PC-3 (cell line): ENCODE measurements around the gene TXNDC15. TPM values are rescaled to one million over a fixed set of nuclear protein-coding genes. Genes with fewer than 3 reads are reported as not detected.

Experiments
- ATAC-seq: fragments of 200-7000 bp; cut with Tn5 transposase; 2 replicates; pipeline ENCODE4 v1.9.1; 2020; ENCODE audit warnings: mild to moderate bottlenecking, moderate library complexity
- BruUV-seq: library from RNA; stranded (reverse); fragments of 400-500 nt; replicated peaks from 2 replicates; lab custom pipeline; 2021; lab: Mats Ljungman, UMichigan
- CTCF ChIA-PET: fragments of 300-600 bp; sonication (Branson Sonifier 250); formaldehyde crosslinking; loops from one replicate; lab custom pipeline; 2022; ENCODE audit warnings: antibody characterized with exemption; lab: Charles Lee
- POLR2A ChIA-PET: fragments of 300-600 bp; sonication (Branson Sonifier 250); formaldehyde crosslinking; loops from one replicate; lab custom pipeline; 2022; ENCODE audit warnings: antibody characterized with exemption; ENCODE audit not compliant: unreplicated experiment; lab: Charles Lee
- DNase-seq: peaks from one replicate; pipeline ENCODE4 v3.0.0-alpha.2; 2015
- H2AFZ ChIP-seq: fragments of 300-600 bp; sonication (generic); 2 replicates; pipeline ENCODE4 v1.6.0; 2016; ENCODE audit warnings: antibody characterized with exemption, low read length
- H3F3A ChIP-seq: fragments of 300-600 bp; sonication (generic); one replicate; pipeline ENCODE4 v1.6.0; 2017; ENCODE audit warnings: antibody characterized with exemption, low read length, control low read depth, mild to moderate bottlenecking; ENCODE audit not compliant: unreplicated experiment
- H3K27ac ChIP-seq: fragments of 300-600 bp; sonication (generic); 2 replicates; pipeline ENCODE4 v1.5.1; 2016; ENCODE audit warnings: mild to moderate bottlenecking, low read length
- H3K27me3 ChIP-seq: fragments of 300-600 bp; sonication (generic); 2 replicates; pipeline ENCODE4 v1.6.1; 2016; ENCODE audit warnings: low read length, mixed read lengths
- H3K36me3 ChIP-seq: fragments of 300-600 bp; sonication (generic); 2 replicates; pipeline ENCODE4 v1.6.1; 2016; ENCODE audit warnings: low read depth, mixed run types, low read length, mixed read lengths
- H3K4me1 ChIP-seq: fragments of 300-600 bp; sonication (generic); 2 replicates; pipeline ENCODE4 v1.5.1; 2016; ENCODE audit warnings: low read length; ENCODE audit not compliant: insufficient read depth
- H3K4me2 ChIP-seq: fragments of 300-600 bp; sonication (generic); 2 replicates; pipeline ENCODE4 v1.6.0; 2016; ENCODE audit warnings: low read length
- H3K4me3 ChIP-seq: fragments of 300-600 bp; sonication (generic); 2 replicates; pipeline ENCODE4 v1.5.1; 2016; ENCODE audit warnings: mild to moderate bottlenecking, low read length, mixed read lengths
- H3K79me2 ChIP-seq: fragments of 300-600 bp; sonication (generic); 2 replicates; pipeline ENCODE4 v1.6.1; 2017; ENCODE audit warnings: low read length, mixed read lengths
- H3K9ac ChIP-seq: fragments of 300-600 bp; sonication (generic); 2 replicates; pipeline ENCODE4 v1.6.0; 2016; ENCODE audit warnings: mild to moderate bottlenecking, low read length
- H3K9me2 ChIP-seq: fragments of 300-600 bp; sonication (generic); replicated peaks from 2 replicates; pipeline ENCODE4 v1.6.1; 2016; ENCODE audit warnings: mixed run types, low read length, mixed read lengths
- H3K9me3 ChIP-seq: fragments of 300-600 bp; sonication (generic); 2 replicates; pipeline ENCODE4 v1.6.1; 2016; ENCODE audit warnings: low read length, mixed read lengths
- H4K20me1 ChIP-seq: fragments of 300-600 bp; sonication (generic); 2 replicates; pipeline ENCODE4 v1.6.1; 2016; ENCODE audit warnings: low read length, mixed read lengths
- CTCF ChIP-seq: fragments of 300-600 bp; sonication (generic); conservative IDR thresholded peaks from 2 replicates; pipeline ENCODE4 v1.5.1; 2017; ENCODE audit warnings: antibody characterized with exemption, low read depth, mild to moderate bottlenecking, low read length
- EZH2 ChIP-seq: fragments of 300-600 bp; sonication (generic); IDR thresholded peaks from one replicate; pipeline ENCODE4 v1.6.1; 2017; ENCODE audit warnings: antibody characterized with exemption, mild to moderate bottlenecking, low read length; ENCODE audit not compliant: unreplicated experiment
- EZH2phosphoT487 ChIP-seq: fragments of 300-600 bp; sonication (generic); IDR thresholded peaks from 2 replicates; pipeline ENCODE4 v1.6.1; 2018; ENCODE audit warnings: mild to moderate bottlenecking, antibody characterized with exemption, low read length, borderline replicate concordance
- intact Hi-C: fragments of 100-400 bp; cut with micrococcal nuclease; formaldehyde crosslinking; loops from 2 replicates; pipeline ENCODE4 v1.9.0; 2023
- total RNA-seq: library from RNA; depleted of rRNA; stranded (reverse); fragments of >200 nt; gene quantifications from 2 replicates; pipeline ENCODE4 v1.2.3, GENCODE V29; 2014

TXNDC15 gene
- total RNA-seq, 1 experiment from 2014 or later, result 42.6 TPM

GRCh38 chr5:134935711-134936602, 61.8 kb downstream of the TXNDC15 start:
- Histone ChIP-seq H3K9me3 (no peaks in the 10 kb centered on the region), H3K79me2 (no peaks in the 10 kb centered on the region), H2AFZ (no peak overlapping the region), H3K9ac (no peak overlapping the region), H4K20me1 (no peaks in the 10 kb centered on the region), H3K27me3 (no peaks in the 10 kb centered on the region), H3K9me2 (no peaks in the 10 kb centered on the region), H3F3A (no peaks in the 10 kb centered on the region), H3K4me1 (no peaks in the 10 kb centered on the region), H3K27ac (no peak overlapping the region), H3K36me3 (no peaks in the 10 kb centered on the region; the same call in 1 of the 2 replicates), H3K4me3 (no peak overlapping the region), H3K4me2 (no peak overlapping the region)
- intact Hi-C loops, result no loop called here
- POLR2A ChIA-PET, result no interaction called here
- no peak for TF ChIP-seq EZH2
- no peak for TF ChIP-seq CTCF
- no peak for TF ChIP-seq EZH2phosphoT487
- no TSS peak for BruUV-seq
- no peak for ATAC-seq
- CTCF ChIA-PET, result no interaction called here
- DNase-seq, result no peak

GRCh38 chr5:134937526-134937925, 63.4 kb downstream of the TXNDC15 start:
- Histone ChIP-seq H2AFZ (no peak overlapping the region), H3K4me3 (no peak overlapping the region), H3K4me2 (no peak overlapping the region), H4K20me1 (no peaks in the 10 kb centered on the region), H3K9me3 (no peaks in the 10 kb centered on the region), H3F3A (no peaks in the 10 kb centered on the region), H3K9me2 (no peaks in the 10 kb centered on the region), H3K9ac (no peak overlapping the region), H3K4me1 (no peaks in the 10 kb centered on the region), H3K79me2 (no peaks in the 10 kb centered on the region), H3K36me3 (no peaks in the 10 kb centered on the region; the same call in 1 of the 2 replicates), H3K27me3 (no peaks in the 10 kb centered on the region), H3K27ac (no peak overlapping the region)
- no TSS peak for BruUV-seq
- DNase-seq, result no peak
- intact Hi-C loops, result no loop called here
- ChIA-PET CTCF (no interaction called here), POLR2A (no interaction called here)
- TF ChIP-seq EZH2phosphoT487 (no peak), EZH2 (no peak), CTCF (no peak)
- no peak for ATAC-seq

GRCh38 chr5:134938030-134938429, 63.9 kb downstream of the TXNDC15 start:
- intact Hi-C loops, result no loop called here
- H3K4me2 ChIP-seq, result no peak overlapping the region
- ChIA-PET POLR2A (no interaction called here), CTCF (no interaction called here)
- H3K79me2 ChIP-seq, result no peaks in the 10 kb centered on the region
- H3K27me3 ChIP-seq, result no peaks in the 10 kb centered on the region
- BruUV-seq, result no TSS peak
- H4K20me1 ChIP-seq, result no peaks in the 10 kb centered on the region
- no peak overlapping the region for H3K27ac ChIP-seq
- H3K4me1 ChIP-seq, result no peaks in the 10 kb centered on the region
- H3K9ac ChIP-seq, result no peak overlapping the region
- H3K9me2 ChIP-seq, result no peaks in the 10 kb centered on the region
- no peaks in the 10 kb centered on the region for H3K9me3 ChIP-seq
- H3K36me3 ChIP-seq, result no peaks in the 10 kb centered on the region; the same call in 1 of the 2 replicates
- ATAC-seq (no peak), DNase-seq (no peak)
- TF ChIP-seq EZH2, result no peak
- TF ChIP-seq EZH2phosphoT487, result no peak
- no peak for TF ChIP-seq CTCF
- H3K4me3 ChIP-seq, result no peak overlapping the region
- no peaks in the 10 kb centered on the region for H3F3A ChIP-seq
- no peak overlapping the region for H2AFZ ChIP-seq
